ENCODE data around the gene PGM2. TPM values are rescaled to one million over a fixed set of nuclear protein-coding genes. Genes with fewer than 3 reads are reported as not detected.

Gene PGM2
- total and polyA plus RNA-seq, 2 donors (not counting 3 experiments of a cell fraction or from before 2014, with no cell fraction given): 17.9 to 53.9 TPM

DNA sequence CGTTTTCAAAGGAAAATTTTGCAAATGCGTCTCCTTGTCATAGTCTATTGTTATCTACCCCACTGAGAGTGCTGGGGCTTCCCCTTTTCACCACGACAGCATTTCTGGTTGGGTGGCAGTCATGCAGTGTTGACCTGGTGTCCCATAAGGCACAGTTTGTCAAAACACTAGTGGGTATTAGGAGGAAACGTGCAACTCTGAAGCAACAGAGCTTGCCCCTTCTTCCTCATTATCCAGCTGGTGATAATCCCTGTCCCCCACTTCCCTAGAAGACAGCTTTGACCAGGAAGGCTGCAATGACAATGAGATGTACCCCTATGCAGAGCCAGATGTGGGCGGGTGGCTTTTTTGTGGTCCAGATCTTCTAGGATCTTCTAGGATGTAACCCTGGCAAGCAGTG is 66.2 kb downstream of the PGM2 start:
- POLR2A ChIA-PET: no interaction called here
- no peak for FAIRE-seq

More for the DNA sequence above, 66.2 kb downstream of the PGM2 start:
- H3K79me2 ChIP-seq (ENCODE audit: control insufficient read depth, insufficient read depth, low read length): no peaks in the 10 kb centered on the region
- H4K20me1 ChIP-seq (replicated peaks; ENCODE audit: control insufficient read depth, extremely low read depth, insufficient read depth, low read length): no peaks in the 10 kb centered on the region
- no TSS peak for BruUV-seq (replicated peaks)
- peaks cover 34 to 44% of the 10 kb centered on the region in 2 experiments for H3K27me3 ChIP-seq (ENCODE audit: control insufficient read depth in 2 of 2, insufficient read depth in 2 of 2, low read length in 2 of 2)
- H3K4me2 ChIP-seq (ENCODE audit: insufficient read depth, low read length): no peak overlapping the region
- no peak overlapping the region for H3K27ac ChIP-seq (ENCODE audit: insufficient read depth, low read depth, low read length)
- no peak for DNase-seq (ENCODE audit: low read depth, low spot score)
- no peaks in the 10 kb centered on the region for H3K9me1 ChIP-seq (replicated peaks; ENCODE audit: control insufficient read depth, extremely low read depth, insufficient read depth, low read length)
- H3K9me3 ChIP-seq (replicated peaks; ENCODE audit: control insufficient read depth, insufficient read depth, low read length): no peaks in the 10 kb centered on the region
- H3K9ac ChIP-seq (replicated peaks; ENCODE audit: extremely low read depth, insufficient read depth, low read length): no peak overlapping the region
- TF ChIP-seq JUN (IDR thresholded peaks at IDR 0.05; ENCODE audit: borderline replicate concordance, insufficient read depth, insufficient read length, low read depth) (no peak), MYC (IDR thresholded peaks at IDR 0.05; ENCODE audit: low read depth, low read length) (no peak), EZH2 (IDR thresholded peaks at IDR 0.05; ENCODE audit: borderline replicate concordance, low read depth, low read length, severe bottlenecking) (no peak), POLR2A (IDR thresholded peaks at IDR 0.05; ENCODE audit: low read depth, low read length) (no peak), CTCF (IDR thresholded peaks at IDR 0.05; ENCODE audit: extremely low read depth in 1 of 2, insufficient read depth in 1 of 2, low read depth in 1 of 2, low read length in 2 of 2) (no peak), GATA2 (IDR thresholded peaks at IDR 0.05; ENCODE audit: insufficient read depth, insufficient read length, low read depth, low read length) (no peak), MAX (IDR thresholded peaks at IDR 0.05; ENCODE audit: insufficient read depth, insufficient read length) (no peak), FOS (IDR thresholded peaks at IDR 0.05; ENCODE audit: borderline replicate concordance, insufficient read depth, low read length) (no peak), POLR2AphosphoS5 (IDR thresholded peaks at IDR 0.05; ENCODE audit: insufficient read depth, low read depth, low read length) (no peak)
- dilution Hi-C loops (cut with MboI; ENCODE audit: extremely low pct_ligation_motif_present, low sequenced_read_pairs): no loop called here
- H3K4me3 ChIP-seq (replicated peaks in 1 of 3; ENCODE audit: insufficient read depth in 1 of 3, low read depth in 1 of 3, low read length in 3 of 3): no peak overlapping the region
- no peaks in the 10 kb centered on the region for H3K36me3 ChIP-seq (ENCODE audit: control insufficient read depth in 2 of 2, extremely low read depth in 1 of 2, insufficient read depth in 2 of 2, low read length in 2 of 2)
- H2AFZ ChIP-seq (ENCODE audit: low read depth, low read length): no peak overlapping the region
- intact Hi-C loops (cut with micrococcal nuclease): loop anchor here (5.0 kb wide), 2 partner anchors 85 kb away; no protein-coding TSS in a partner anchor
- CTCF ChIA-PET: interaction anchor here (0.6 to 1.7 kb wide), 5 partner anchors 11 to 143 kb away, joined by 3 to 9 read pairs (median 3); no protein-coding TSS in a partner anchor
- H3K4me1 ChIP-seq (ENCODE audit: control insufficient read depth, extremely low read depth, insufficient read depth, low read length): peaks cover 7% of the 10 kb centered on the region
